GM19324 (cell line): Measurements from ENCODE around the gene DTNA.
"Not testable (repeated sequence)": the region's sequence is repeated elsewhere in the genome, so short reads cannot be mapped to it uniquely, and the experiment has no call there.

Source experiments
- ATAC-seq: cut with Tn5 transposase; IDR thresholded peaks from one replicate; pipeline ENCODE4 v1.9.1; 2021; ENCODE audit warnings: mild to moderate bottlenecking, moderate library complexity; ENCODE audit not compliant: unreplicated experiment, low FRiP score

The DTNA gene

GRCh38 chr18:34720220-34720619 is 10.1 kb downstream of the DTNA start:
- no peak for ATAC-seq

GRCh38 chr18:34723143-34723542 is 13.0 kb downstream of the DTNA start:
- no peak for ATAC-seq

GRCh38 chr18:34725737-34726136 is 15.6 kb downstream of the DTNA start:
- ATAC-seq: not testable (repeated sequence)

GRCh38 chr18:34726286-34727004 is 16.3 kb downstream of the DTNA start:
- ATAC-seq: no peak

GRCh38 chr18:34729264-34729663 is 19.2 kb downstream of the DTNA start:
- ATAC-seq: peak; percentile 82

GRCh38 chr18:34729740-34730355 is 19.8 kb downstream of the DTNA start:
- ATAC-seq: no peak

- ATAC-seq: no peak
Measured at GRCh38 chr18:34730774-34731173, 20.7 kb downstream of the DTNA start.

- ATAC-seq: no peak
Measured at GRCh38 chr18:34734056-34734455, 24.0 kb downstream of the DTNA start.

- not testable (repeated sequence) for ATAC-seq
Measured at GRCh38 chr18:34734526-34734925, 24.4 kb downstream of the DTNA start.

GRCh38 chr18:34738175-34738894 is 28.2 kb downstream of the DTNA start:
- no peak for ATAC-seq

- ATAC-seq: no peak
Measured at GRCh38 chr18:34740101-34740500, 30.0 kb downstream of the DTNA start.

GRCh38 chr18:34740724-34741123 is 30.6 kb downstream of the DTNA start:
- no peak for ATAC-seq

- ATAC-seq: no peak
Measured at GRCh38 chr18:34741401-34741800, 31.3 kb downstream of the DTNA start.

GRCh38 chr18:34742891-34743341 is 32.8 kb downstream of the DTNA start:
- ATAC-seq: no peak

- no peak for ATAC-seq
Measured at GRCh38 chr18:34744569-34744968, 34.5 kb downstream of the DTNA start.

GRCh38 chr18:34746614-34747013 is 36.5 kb downstream of the DTNA start:
- ATAC-seq: no peak

- no peak for ATAC-seq
Measured at GRCh38 chr18:34749721-34750120, 39.6 kb downstream of the DTNA start.

GRCh38 chr18:34752056-34752455 is 42.0 kb downstream of the DTNA start:
- ATAC-seq: no peak

- no peak for ATAC-seq
Measured at GRCh38 chr18:34754300-34754699, 44.2 kb downstream of the DTNA start.

GRCh38 chr18:34757666-34758065 is 47.6 kb downstream of the DTNA start:
- ATAC-seq: no peak

GRCh38 chr18:34758378-34758948 is 48.4 kb downstream of the DTNA start:
- no peak for ATAC-seq
